ENCODE data around the gene ADSL.

Gene ADSL

GRCh38 chr22:40406063-40406890 lies 60.0 kb downstream of the ADSL start:
- no peak for DNase-seq

GRCh38 chr22:40407021-40407761 lies 60.9 kb downstream of the ADSL start:
- DNase-seq: no peak

GRCh38 chr22:40407831-40408717 lies 61.8 kb downstream of the ADSL start:
- DNase-seq: no peak

DNA sequence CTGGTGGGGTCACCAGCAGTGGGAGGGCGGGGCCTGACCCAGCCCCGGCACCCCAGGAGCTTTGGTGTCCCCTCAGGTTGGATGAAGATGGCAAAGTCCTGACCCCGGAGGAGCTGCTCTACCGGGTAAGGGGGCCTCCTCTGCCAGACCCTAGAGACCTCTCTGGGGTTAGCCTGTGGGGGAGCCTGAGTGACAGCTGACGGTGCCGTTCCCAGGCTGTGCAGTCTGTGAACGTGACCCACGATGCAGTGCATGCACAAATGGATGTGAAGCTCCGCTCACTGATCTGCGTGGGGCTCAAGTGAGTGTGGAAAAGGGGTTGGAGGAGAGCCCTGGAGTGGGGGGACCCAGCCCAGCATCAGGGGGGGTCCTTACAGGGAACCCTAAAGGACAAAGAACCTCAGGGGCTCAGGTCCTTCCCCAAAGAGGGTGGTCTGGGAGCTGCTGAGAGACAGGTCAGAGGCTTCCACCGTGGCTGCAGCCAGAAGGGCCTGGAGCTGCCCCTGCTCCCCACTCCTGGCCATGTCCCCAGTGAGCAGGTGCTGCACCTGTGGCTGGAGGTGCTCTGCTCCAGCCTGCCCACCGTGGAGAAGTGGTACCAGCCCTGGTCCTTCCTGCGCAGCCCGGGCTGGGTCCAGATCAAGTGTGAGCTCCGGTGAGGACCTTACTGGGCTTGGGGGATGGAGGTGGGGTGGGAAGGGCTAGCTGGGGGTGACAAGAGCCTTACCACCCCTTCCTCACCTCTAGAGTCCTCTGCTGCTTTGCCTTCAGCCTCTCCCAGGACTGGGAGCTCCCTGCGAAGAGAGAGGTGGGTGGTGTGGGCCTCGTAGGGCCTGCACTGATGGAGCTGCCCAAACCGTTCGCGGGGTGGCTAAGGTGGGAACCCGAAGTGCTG lies 62.7 kb downstream of the ADSL start:
- no peak for DNase-seq

DNA sequence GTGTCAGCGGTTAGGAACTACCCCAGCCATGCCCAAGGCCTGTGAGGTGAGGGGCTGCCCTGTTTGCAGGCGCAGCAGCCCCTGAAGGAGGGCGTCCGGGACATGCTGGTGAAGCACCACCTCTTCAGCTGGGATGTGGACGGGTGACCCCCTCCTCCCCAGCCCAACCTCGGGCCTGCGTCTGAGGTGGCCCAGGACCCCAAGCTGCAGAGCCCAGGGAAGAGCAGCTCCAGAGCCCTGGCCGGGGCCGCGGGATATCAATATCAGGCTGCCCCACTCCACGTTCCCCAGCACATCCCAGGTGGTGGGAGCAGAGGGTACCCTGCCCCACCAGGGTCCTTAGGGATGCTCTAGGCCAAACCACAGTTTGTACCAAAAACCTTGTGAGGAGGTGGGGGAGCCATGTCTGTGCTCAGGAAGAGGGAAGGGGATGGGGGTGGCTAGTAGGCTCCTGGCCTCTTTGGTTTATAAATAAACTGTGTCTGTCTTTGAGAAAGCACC lies 63.4 kb downstream of the ADSL start:
- no peak for DNase-seq

- no peak for DNase-seq
These were observed 64.0 kb downstream of the ADSL start for GRCh38 chr22:40410272-40410671.

DNA sequence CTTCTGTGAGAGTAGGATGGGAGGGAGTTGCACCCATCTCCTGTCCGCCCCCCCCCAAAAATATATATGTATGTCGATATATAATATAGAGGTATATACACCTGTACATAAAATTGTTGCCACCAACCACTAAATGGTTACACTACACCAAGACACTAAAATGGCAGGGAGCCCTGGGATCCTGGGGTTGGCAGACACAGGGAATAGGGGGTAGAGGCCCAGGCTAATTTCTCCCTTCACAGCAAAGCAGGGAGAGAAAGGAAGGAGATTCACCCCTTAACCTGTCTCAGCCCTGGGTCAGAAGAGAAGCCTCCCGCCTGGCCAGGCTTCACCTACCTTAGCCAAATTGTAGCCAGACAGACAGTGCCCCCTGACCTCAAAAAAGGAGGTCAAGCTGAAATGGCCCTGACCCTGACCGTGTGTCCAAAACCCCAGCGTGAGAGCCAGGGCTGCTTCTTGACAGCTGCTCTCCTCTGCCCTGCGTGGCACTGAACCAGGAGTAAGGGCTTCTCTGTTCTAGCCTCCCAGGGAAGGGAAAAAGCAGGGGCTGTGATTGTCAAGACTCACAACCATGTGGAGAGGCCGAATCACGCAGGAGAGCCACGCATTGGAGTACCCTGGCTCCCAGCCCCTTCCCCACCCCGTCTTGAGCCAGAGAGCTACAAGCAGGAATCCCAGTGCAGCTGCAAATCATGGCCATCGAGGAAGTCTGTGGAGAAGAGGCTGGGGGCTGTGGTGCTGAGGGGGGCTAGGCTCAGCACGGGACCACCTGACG lies 64.6 kb downstream of the ADSL start:
- DNase-seq: no peak

GRCh38 chr22:40411506-40411861 lies 65.2 kb downstream of the ADSL start:
- no peak for DNase-seq

GRCh38 chr22:40412441-40412840 lies 66.1 kb downstream of the ADSL start:
- DNase-seq: no peak

- DNase-seq: peak; percentile 17
These were observed 67.6 kb downstream of the ADSL start for GRCh38 chr22:40413873-40414272.

DNA sequence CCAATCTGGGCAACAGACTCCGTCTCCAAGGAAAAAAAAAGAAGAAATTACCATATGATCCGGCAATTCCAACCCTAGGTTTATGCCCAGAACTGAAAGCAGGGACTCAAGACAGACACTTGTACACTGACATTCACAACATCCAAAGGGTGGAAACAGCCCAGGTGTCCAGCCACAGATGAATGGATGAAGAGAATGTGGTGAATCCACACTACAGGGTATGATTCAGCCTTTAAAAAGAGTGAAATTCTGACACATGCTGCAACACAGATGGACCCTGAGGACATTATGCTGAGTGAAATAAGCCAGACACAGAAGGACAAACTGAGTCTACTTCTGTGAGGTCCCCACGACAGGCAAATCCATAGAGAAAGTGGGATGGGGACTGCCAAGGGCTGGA lies 68.0 kb downstream of the ADSL start:
- no peak for DNase-seq

DNA sequence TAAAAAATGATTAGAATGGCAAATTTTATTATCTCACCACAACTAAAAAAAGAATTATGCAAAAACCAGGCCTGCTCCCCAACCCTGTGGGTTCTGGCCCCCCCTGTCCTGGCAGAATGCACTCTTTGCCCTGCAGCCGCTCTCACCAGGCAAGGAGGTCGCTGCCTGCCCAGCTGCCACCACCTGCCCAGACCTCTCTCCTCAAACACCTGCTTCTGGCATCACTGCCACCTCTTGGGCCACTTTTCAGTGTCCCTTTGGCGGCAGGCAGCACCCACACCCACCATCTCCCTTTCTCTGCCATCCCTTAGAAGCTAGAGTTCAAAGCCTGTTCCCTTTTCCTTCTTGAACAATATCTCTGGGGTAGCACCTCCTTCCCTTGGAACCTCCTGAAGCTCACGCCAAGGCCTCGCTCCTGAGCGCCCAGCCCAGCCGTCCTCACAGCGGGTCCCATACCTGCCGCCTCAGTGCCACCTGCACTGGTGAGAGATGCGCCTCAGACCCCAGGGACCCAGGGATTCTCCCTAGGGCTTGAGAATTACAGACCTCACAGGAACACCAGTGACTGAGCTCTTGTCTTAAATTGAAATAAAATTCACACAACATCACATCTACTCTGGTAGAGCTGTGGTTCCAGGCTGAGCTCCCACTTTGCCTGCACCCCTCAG lies 68.7 kb downstream of the ADSL start:
- peak; percentile 17 for DNase-seq

- peak; percentile 36 for DNase-seq
These were observed 69.4 kb downstream of the ADSL start for GRCh38 chr22:40415531-40416266.

GRCh38 chr22:40416267-40416570 lies 69.9 kb downstream of the ADSL start:
- DNase-seq: no peak

- DNase-seq: no peak
These were observed 70.3 kb downstream of the ADSL start for GRCh38 chr22:40416636-40417035.

DNA sequence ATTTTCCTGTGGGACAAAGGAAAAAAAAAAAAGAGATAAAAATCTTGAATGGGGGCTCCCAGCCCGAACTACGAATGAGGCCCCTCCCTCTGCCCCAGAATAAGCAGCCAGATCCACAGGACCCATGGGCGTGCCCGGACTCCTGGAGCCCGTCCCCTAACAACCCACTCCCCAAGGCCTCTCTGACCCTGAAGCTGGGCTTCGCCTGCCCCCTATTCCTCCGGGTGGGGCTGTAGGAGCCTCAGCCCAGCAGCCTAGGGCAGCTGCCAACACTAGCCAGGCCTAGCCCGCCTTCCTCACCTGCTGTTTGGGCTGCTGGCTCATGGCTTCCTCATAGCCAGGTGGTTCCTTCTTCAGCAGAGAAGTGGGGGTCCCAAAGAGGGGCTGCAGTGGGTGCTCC lies 70.7 kb downstream of the ADSL start:
- DNase-seq: no peak

GRCh38 chr22:40417881-40418280 lies 71.6 kb downstream of the ADSL start:
- DNase-seq: no peak

DNA sequence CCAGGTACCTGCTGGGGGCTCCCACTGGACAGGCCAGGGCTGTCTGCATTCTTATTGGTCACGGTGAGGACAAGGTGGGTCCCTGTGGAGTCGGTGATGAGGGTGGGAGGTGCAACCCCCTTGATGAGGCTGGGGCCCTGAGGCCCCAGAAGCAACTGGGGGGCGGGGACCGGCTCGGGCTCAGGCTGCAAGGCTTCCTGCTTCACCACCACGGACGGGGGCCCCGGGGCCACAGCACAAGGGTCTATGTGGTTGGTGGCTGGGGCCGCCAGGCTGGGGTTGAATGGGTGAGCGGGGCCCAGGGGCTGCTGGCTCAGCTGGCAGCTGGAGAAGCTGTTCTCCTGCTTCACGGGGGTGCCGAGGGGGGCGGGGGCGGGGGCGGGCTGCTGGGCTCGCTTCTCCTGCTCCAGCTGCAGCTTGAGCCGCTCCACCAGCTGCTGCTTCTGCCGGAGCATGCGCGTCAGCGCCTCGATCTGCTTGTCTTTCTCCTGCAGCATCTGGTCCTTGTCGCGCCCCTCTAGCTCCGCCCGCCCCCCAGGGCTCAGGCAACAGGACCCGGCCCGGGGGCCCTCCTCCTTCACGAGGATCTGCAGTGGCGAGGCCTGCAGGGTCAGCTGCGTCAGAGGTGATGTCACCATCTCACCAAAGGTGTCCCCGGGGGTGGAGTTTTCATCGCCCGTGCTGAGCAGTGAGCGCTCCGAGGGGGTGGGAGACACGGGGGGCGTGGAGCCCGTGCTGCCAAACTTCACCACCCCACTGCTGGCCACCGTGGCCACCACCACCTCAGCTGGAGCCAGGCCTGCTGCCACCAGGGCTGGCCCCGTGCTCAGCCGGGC lies 72.3 kb downstream of the ADSL start:
- DNase-seq: peak; percentile 47

DNA sequence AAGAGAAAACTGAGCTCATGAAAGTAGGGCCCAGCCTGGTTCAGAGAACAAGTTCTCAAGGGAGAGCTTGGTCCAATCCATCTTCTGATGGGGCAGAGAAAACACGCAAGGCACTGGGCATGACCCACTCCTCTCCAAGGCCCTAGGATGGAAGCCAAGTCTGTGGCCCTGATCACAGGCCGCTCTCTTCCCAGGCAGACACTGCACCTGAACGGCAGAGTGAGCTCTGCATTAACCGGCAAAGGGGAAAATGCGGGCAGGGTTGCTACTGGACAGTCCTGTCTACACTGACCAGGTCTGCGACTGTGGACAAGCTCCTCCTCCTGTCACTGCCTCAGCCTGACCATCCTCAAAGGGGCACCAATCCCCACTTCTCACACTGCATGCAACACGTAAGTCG lies 73.4 kb downstream of the ADSL start:
- no peak for DNase-seq

Data from CD4-positive, alpha-beta T cell treated with Interleukin-15 for 1 hour (primary cell).